Fibroblast of pulmonary artery (primary cell): ENCODE data around the gene EML6.
A peak's percentile ranks its signal among the peaks of the same experiment; 100 is the strongest.

Source experiments
- DNase-seq: peaks from one replicate; pipeline ENCODE4 v3.0.0-alpha.2; 2010; ENCODE audit warnings: low read depth
- H3K4me3 ChIP-seq: replicated peaks from 2 replicates; pipeline ENCODE4 v1.5.1; 2011; ENCODE audit warnings: low read depth, mild to moderate bottlenecking, control low read depth, low read length, moderate library complexity
- TF ChIP-seq, protein P1 (sequence below): IDR thresholded peaks from 2 replicates; pipeline ENCODE4 v1.5.1; 2011; ENCODE audit warnings: mild to moderate bottlenecking, control low read depth, low read length, inconsistent platforms; ENCODE audit errors: missing control alignments

The EML6 gene

DNA sequence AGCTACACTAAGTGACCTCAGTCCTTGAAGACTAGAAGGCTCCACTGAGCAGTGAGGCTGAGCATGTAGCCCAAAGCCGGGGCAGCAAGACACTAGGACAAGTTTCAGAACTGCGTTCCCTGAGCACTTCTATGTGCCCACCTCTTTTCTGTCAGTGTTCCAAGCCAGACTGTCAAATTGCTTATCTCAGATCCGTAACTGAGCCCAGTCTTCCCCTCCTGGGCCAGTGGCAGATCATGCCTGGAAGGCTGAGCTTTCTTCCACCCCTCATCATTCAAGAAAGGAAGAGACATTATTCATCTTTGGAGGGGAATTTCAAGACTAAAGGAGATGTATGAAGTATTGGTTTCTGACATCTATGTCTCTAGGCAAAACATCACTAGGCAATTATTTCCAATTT, 49.8 kb downstream of the EML6 start:
- TF ChIP-seq, protein P1, sequence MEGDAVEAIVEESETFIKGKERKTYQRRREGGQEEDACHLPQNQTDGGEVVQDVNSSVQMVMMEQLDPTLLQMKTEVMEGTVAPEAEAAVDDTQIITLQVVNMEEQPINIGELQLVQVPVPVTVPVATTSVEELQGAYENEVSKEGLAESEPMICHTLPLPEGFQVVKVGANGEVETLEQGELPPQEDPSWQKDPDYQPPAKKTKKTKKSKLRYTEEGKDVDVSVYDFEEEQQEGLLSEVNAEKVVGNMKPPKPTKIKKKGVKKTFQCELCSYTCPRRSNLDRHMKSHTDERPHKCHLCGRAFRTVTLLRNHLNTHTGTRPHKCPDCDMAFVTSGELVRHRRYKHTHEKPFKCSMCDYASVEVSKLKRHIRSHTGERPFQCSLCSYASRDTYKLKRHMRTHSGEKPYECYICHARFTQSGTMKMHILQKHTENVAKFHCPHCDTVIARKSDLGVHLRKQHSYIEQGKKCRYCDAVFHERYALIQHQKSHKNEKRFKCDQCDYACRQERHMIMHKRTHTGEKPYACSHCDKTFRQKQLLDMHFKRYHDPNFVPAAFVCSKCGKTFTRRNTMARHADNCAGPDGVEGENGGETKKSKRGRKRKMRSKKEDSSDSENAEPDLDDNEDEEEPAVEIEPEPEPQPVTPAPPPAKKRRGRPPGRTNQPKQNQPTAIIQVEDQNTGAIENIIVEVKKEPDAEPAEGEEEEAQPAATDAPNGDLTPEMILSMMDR: no peak
- H3K4me3 ChIP-seq: no peak overlapping the region
- DNase-seq: no peak

DNA sequence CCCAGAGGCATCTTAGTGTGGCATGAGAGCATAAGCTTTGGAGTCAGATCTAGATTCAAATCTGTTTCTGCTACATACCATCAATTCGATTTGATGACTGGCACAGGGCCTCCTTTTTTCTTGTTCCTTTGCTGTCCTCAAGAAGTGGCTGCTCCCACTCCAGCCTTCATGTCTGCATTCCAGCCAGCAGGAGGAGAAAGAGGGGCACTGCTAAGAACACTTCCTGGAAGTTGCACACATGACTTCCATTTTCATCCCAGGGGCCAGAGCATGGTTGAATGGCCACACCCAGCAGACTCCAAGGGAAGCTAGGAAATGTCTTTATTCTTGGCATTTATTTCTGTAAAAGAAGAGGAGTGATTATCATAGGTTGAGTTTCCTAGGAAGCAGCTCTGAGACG, 50.4 kb downstream of the EML6 start:
- H3K4me3 ChIP-seq: no peak overlapping the region
- TF ChIP-seq, protein P1: peak; percentile 26
- peak; percentile 17 for DNase-seq

DNA sequence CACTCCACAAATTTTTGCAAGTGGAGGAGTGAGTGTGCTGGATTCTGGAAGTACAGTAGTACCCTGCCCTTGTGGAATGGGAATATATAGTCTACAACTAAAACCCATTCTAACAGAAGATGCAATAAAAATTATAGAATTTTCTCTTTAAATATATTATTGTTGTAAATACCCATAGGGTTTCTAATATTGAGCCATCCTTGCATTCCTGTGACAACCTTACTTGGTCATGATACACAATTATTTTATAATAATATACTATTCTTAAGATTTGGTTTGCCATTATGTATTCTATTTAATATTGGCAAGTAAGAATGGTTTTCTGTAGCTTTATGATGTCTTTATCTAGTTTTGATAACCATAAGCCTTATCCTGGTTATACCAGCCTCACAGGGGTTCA, 52.2 kb downstream of the EML6 start:
- H3K4me3 ChIP-seq: no peak overlapping the region
- TF ChIP-seq, protein P1: no peak
- DNase-seq: peak; percentile 11

DNA sequence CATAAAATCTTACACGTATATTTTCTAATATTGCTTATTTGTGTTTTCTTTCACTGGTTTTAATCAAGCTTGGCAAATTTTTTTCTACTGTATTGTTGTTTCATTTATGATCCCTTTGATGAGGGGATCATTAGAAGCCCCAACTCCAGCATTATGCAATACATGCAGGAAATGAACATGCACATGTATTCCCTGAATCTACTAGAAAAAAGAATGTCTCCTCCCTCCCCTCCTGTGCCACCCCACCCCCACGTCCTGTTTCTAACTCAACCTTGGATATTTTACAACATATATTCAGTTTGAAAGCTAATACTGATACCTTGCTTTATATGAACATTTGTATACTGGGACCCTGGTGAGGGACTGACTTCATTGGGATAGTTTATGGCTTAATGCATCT, 53.0 kb downstream of the EML6 start:
- H3K4me3 ChIP-seq: no peak overlapping the region
- DNase-seq: peak; percentile 28
- TF ChIP-seq, protein P1: no peak

DNA sequence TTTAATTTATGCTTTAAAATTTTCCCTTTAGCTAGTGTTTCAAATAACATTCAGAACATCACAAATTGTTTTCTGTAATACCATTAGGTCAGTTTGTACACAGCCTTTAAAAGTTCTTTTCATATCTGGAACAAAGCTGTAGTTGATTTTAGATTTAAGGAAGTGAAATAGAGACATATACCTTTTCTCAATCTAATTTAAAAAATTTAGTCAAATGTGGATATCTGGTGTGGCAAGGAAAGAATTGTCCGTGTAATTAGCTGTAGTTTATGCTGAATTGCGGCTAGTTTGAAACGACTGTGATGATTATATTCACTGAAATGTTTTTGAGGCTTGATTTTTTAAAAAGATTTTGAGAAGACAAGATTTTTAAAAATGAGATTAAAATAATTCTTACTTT, 59.9 kb downstream of the EML6 start:
- TF ChIP-seq, protein P1: no peak
- H3K4me3 ChIP-seq: no peak overlapping the region
- DNase-seq: no peak

DNA sequence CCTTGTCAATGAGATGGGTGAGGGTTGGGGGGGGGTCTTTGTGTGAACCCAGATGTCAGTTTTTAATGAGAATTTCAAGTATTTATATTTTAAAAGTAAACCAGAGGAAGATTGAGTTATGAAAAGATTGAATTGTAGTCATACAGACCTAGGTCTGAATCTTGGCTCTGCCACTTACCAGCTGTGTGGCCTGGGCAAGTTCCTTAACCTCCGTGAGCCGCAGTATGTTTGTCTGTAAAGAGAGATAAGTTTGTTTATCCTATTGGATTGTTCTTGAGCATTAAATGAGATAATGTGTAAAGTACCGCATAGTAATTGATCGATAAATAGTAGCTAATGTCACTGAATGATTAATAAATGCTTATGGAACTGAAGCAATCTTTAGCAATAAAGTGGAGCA, 63.8 kb downstream of the EML6 start:
- DNase-seq: no peak
- H3K4me3 ChIP-seq: no peak overlapping the region
- TF ChIP-seq, protein P1: no peak

DNA sequence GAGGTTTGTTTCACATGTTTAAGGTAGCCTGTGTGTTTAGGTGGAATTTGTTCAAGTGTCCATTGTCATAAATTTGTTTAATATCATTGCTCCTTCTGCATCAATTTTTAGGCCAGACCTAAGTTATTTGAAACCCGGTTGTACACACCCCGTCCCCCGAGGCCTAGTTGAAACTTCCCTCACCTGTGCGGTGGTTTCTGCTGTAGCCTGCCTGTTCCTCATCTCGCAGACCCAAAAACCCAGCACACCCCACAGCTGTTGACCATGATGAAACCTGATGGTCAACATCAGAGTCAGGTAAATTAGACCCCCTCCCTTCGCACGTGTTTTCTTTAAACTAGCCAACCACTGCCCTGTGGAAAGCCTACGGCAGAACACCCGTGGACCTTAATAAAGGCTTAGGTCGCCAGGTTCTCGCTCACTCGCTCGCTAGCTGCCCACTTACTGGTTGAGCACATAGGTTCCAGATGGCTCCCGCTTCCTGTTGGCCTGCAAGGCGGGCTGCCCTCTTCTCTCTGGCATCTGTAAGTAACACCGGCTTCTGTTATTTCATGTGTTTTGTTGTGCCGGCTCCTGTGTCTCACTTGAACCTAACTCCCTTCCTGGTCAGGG, 64.4 kb downstream of the EML6 start:
- DNase-seq: no peak
- TF ChIP-seq, protein P1: no peak
- H3K4me3 ChIP-seq: no peak overlapping the region
